CD4-positive, CD25-positive, alpha-beta regulatory T cell (primary cell): Measurements from ENCODE around the gene EWSR1. TPM values are rescaled to one million over a fixed set of nuclear protein-coding genes. Genes with fewer than 3 reads are reported as not detected.

ENCODE experiments used
- ATAC-seq, 2 donors: fragments of 150-1000 bp; cut with Tn5 transposase; one replicate each; pipeline ENCODE4 v1.10.0; 2021; ENCODE audit warnings: low read depth in 2 of 2, moderate number of reproducible peaks in 2 of 2, moderate library complexity in 1 of 2
- DNase-seq, 3 donors: peaks; one replicate each; pipeline versions ENCODE4 v3.0.0 to v3.0.0-alpha.2; 2012 to 2022; ENCODE audit warnings: mixed read lengths in 1 of 3
- H3K27ac ChIP-seq: one replicate; pipeline ENCODE4 v1.7.0; 2013; ENCODE audit warnings: mild to moderate bottlenecking, low read length; ENCODE audit not compliant: insufficient read depth, poor library complexity, severe bottlenecking
- H3K27me3 ChIP-seq: one replicate; pipeline ENCODE4 v1.7.0; 2013; ENCODE audit warnings: low read length; ENCODE audit not compliant: control insufficient read depth, insufficient read depth
- H3K36me3 ChIP-seq: one replicate; pipeline ENCODE4 v1.7.0; 2013; ENCODE audit warnings: mild to moderate bottlenecking, low read length, moderate library complexity; ENCODE audit not compliant: control insufficient read depth, insufficient read depth
- H3K4me1 ChIP-seq: 2 replicates; pipeline ENCODE4 v1.7.0; 2013; ENCODE audit warnings: mild to moderate bottlenecking, low read length; ENCODE audit not compliant: insufficient read depth, control insufficient read depth, poor library complexity, severe bottlenecking
- H3K4me3 ChIP-seq: one replicate; pipeline ENCODE4 v1.7.0; 2013; ENCODE audit warnings: low read depth, mild to moderate bottlenecking, low read length, moderate library complexity
- H3K9me3 ChIP-seq, 2 experiments: 1 replicate in 1 of 2; 2 replicates in 1 of 2; pipeline ENCODE4 v1.7.0; 2013; ENCODE audit warnings: low read length in 2 of 2, mild to moderate bottlenecking in 1 of 2, moderate library complexity in 1 of 2; ENCODE audit not compliant: control insufficient read depth in 2 of 2
- H3K27ac Mint-ChIP-seq, 3 donors: one replicate each; pipeline ENCODE4 v1.8.0; 2020 to 2022; ENCODE audit warnings: mild to moderate bottlenecking in 3 of 3, mixed read lengths in 3 of 3, moderate library complexity in 2 of 3
- H3K27me3 Mint-ChIP-seq: one replicate; pipeline ENCODE4 v1.8.0; 2022; ENCODE audit warnings: mild to moderate bottlenecking, mixed read lengths
- H3K36me3 Mint-ChIP-seq: one replicate; pipeline ENCODE4 v1.8.0; 2020; ENCODE audit warnings: mixed read lengths
- H3K4me1 Mint-ChIP-seq, 4 donors: one replicate each; pipeline ENCODE4 v1.8.0; 2020 to 2022; ENCODE audit warnings: mixed read lengths in 4 of 4, mild to moderate bottlenecking in 1 of 4
- H3K4me3 Mint-ChIP-seq, 4 donors: one replicate each; pipeline ENCODE4 v1.8.0; 2020 to 2022; ENCODE audit warnings: mild to moderate bottlenecking in 4 of 4, mixed read lengths in 4 of 4, moderate library complexity in 3 of 4
- H3K9me3 Mint-ChIP-seq, 7 donors: one replicate each; pipeline ENCODE4 v1.8.0; 2020 to 2022; ENCODE audit warnings: mixed read lengths in 7 of 7, mild to moderate bottlenecking in 3 of 7, moderate library complexity in 2 of 7
- polyA plus RNA-seq, 4 donors: library from polyadenylated mRNA; unstranded; fragments of 300-500 nt; fragmentation: Illumina TruSeq; gene quantifications; one replicate each; pipeline ENCODE4 v1.2.3, GENCODE V29; 2021
- total RNA-seq: library from RNA; stranded (reverse); gene quantifications from one replicate; pipeline ENCODE4 v1.2.3, GENCODE V29; 2022

The EWSR1 gene
- total and polyA plus RNA-seq, 5 donors from 2014 or later = 175 to 338 (median 198) TPM

- peaks cover 12% of the 10 kb centered on the region for H3K27me3 Mint-ChIP-seq
- H3K9me3 ChIP-seq = no peaks in the 10 kb centered on the region
- no peak overlapping the region for H3K4me3 ChIP-seq
- H3K27ac Mint-ChIP-seq = no peak overlapping the region
- H3K36me3 ChIP-seq = no peaks in the 10 kb centered on the region
- no peak overlapping the region for H3K27ac ChIP-seq
- DNase-seq (no peak), ATAC-seq (no peak)
- no peak overlapping the region for H3K4me3 Mint-ChIP-seq
- H3K36me3 Mint-ChIP-seq = no peaks in the 10 kb centered on the region
- H3K4me1 Mint-ChIP-seq = peaks cover 0 to 6% (median 1%) of the 10 kb centered on the region in 4 donors
- H3K9me3 Mint-ChIP-seq = no peaks in the 10 kb centered on the region
- H3K4me1 ChIP-seq = no peaks in the 10 kb centered on the region
- H3K27me3 ChIP-seq = no peaks in the 10 kb centered on the region
Observed at GRCh38 chr22:29255064-29255621, 12.9 kb upstream of the EWSR1 start.

- no peaks in the 10 kb centered on the region for H3K9me3 Mint-ChIP-seq
- no peak for DNase-seq
- H3K4me3 ChIP-seq = no peak overlapping the region
- H3K9me3 ChIP-seq = no peaks in the 10 kb centered on the region
- H3K4me1 ChIP-seq = no peaks in the 10 kb centered on the region
- ATAC-seq = no peak
- H3K27me3 ChIP-seq = no peaks in the 10 kb centered on the region
- H3K27ac ChIP-seq = no peak overlapping the region
- no peaks in the 10 kb centered on the region for H3K36me3 ChIP-seq
- peaks cover 8% of the 10 kb centered on the region for H3K27me3 Mint-ChIP-seq
- H3K4me3 Mint-ChIP-seq = no peak overlapping the region
- peaks cover 0 to 6% (median 1%) of the 10 kb centered on the region in 4 donors for H3K4me1 Mint-ChIP-seq
- no peak overlapping the region for H3K27ac Mint-ChIP-seq
- H3K36me3 Mint-ChIP-seq = no peaks in the 10 kb centered on the region
Observed at GRCh38 chr22:29256606-29257325, 11.3 kb upstream of the EWSR1 start.

DNA sequence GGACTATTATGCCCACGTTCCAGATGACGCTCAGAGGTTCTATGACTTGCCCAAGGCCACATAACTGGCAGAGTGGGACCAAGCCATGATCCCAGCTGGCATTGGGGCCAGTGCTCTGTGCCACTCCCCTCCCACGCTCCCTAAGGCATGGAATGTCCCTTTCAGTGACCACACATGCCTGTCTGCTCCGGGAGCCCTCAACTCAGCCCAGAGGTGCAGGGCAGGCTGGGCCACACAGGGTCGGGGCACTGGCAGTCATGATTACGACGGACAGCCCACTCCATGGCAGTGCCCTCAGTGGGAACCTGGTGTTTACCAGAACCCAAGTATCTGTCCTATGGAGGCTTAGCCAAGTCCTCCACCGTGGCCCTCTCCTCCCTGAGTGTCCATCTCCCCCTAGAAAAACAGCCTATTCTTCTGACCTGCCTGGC lies 10.3 kb upstream of the EWSR1 start:
- Mint-ChIP-seq H3K9me3 (no peaks in the 10 kb centered on the region), H3K4me3 (peak overlapping the region in 1 of 4 donors; percentile 15), H3K36me3 (no peaks in the 10 kb centered on the region), H3K27me3 (no peaks in the 10 kb centered on the region), H3K27ac (no peak overlapping the region), H3K4me1 (peaks cover 0 to 6% (median 1%) of the 10 kb centered on the region in 4 donors)
- no peaks in the 10 kb centered on the region for H3K9me3 ChIP-seq
- no peak overlapping the region for H3K4me3 ChIP-seq
- DNase-seq = no peak
- no peaks in the 10 kb centered on the region for H3K4me1 ChIP-seq
- no peak for ATAC-seq
- no peak overlapping the region for H3K27ac ChIP-seq
- H3K36me3 ChIP-seq = no peaks in the 10 kb centered on the region
- no peaks in the 10 kb centered on the region for H3K27me3 ChIP-seq

- ATAC-seq = no peak
- Mint-ChIP-seq H3K4me1 (peaks cover 0 to 6% (median 1%) of the 10 kb centered on the region in 4 donors), H3K36me3 (no peaks in the 10 kb centered on the region), H3K4me3 (no peak overlapping the region), H3K27ac (peak overlapping the region in 1 of 3 donors; percentile 73), H3K27me3 (no peaks in the 10 kb centered on the region), H3K9me3 (no peaks in the 10 kb centered on the region)
- Histone ChIP-seq H3K36me3 (no peaks in the 10 kb centered on the region), H3K4me1 (no peaks in the 10 kb centered on the region), H3K9me3 (no peaks in the 10 kb centered on the region), H3K27ac (no peak overlapping the region), H3K27me3 (no peaks in the 10 kb centered on the region), H3K4me3 (no peak overlapping the region)
- no peak for DNase-seq
Observed at GRCh38 chr22:29258407-29259252, 9.4 kb upstream of the EWSR1 start.

DNA sequence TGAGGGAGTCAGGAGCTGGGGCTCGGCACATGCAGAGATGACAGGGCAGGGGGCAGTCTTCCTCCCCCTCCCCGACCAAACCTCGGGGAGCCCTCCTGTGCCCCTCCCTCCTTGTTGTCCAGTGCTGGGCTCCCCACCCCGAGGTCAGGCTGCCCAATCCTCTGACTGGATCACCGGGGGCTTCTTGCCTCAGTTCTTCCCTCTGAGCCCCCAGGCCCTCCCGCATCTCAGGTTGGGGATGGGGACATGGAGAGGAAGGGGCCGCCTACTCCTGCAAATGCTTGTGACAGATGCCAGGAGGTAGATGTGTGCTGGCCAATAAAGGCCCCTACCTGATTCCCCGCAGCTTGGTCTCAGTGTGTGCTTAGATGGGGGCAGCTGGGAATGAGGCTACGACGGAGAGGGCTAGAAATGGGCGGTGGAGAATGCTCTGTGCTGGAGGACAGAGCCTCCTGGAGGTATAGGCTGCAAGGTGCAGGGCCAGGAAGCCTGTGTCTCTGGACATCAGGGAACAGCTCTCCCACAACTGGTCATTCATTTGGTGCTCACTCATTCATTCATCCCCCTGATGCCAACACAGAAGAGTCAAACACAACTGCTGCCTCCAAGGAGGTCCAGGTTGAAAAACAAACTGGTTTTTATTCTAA lies 8.7 kb upstream of the EWSR1 start:
- DNase-seq = no peak
- no peaks in the 10 kb centered on the region for H3K9me3 Mint-ChIP-seq
- H3K4me3 Mint-ChIP-seq = no peak overlapping the region
- peaks cover 0 to 6% (median 1%) of the 10 kb centered on the region in 4 donors for H3K4me1 Mint-ChIP-seq
- no peak for ATAC-seq
- H3K36me3 Mint-ChIP-seq = no peaks in the 10 kb centered on the region
- Histone ChIP-seq H3K4me3 (no peak overlapping the region), H3K27me3 (no peaks in the 10 kb centered on the region), H3K36me3 (no peaks in the 10 kb centered on the region), H3K4me1 (no peaks in the 10 kb centered on the region), H3K9me3 (no peaks in the 10 kb centered on the region), H3K27ac (no peak overlapping the region)
- no peak overlapping the region for H3K27ac Mint-ChIP-seq
- H3K27me3 Mint-ChIP-seq = no peaks in the 10 kb centered on the region

DNA sequence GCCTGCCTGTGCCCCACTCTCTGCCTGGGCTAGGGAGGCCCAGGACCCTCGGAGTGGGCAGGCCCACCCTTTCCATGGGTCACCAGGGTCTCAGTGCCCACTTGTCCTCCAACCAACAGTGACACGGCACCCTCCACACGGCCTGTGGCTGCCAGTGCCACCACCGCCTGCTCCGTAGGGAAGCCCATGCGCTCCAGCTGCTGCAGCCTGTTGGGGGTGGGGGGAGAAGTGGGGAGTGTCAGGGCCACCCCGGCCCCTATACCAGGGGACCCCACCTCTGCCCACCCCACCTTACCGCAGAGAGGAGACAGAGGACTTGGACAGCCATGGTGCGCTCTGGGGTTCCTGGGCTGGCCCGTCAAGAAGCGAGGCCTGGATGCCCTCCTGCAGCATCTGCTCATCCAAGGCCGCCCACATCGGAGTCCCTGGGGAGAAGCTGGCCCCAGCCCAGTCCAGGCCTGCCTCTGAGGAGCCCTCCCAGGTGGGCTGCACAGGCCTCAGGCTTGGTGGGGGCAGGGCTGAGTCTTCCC lies 8.0 kb upstream of the EWSR1 start:
- Mint-ChIP-seq H3K36me3 (no peaks in the 10 kb centered on the region), H3K4me3 (no peak overlapping the region), H3K27me3 (no peaks in the 10 kb centered on the region), H3K9me3 (no peaks in the 10 kb centered on the region), H3K4me1 (peaks cover 0 to 6% (median 1%) of the 10 kb centered on the region in 4 donors), H3K27ac (no peak overlapping the region)
- Histone ChIP-seq H3K27me3 (no peaks in the 10 kb centered on the region), H3K4me3 (no peak overlapping the region), H3K4me1 (no peaks in the 10 kb centered on the region), H3K9me3 (no peaks in the 10 kb centered on the region), H3K27ac (no peak overlapping the region), H3K36me3 (no peaks in the 10 kb centered on the region)
- DNase-seq (no peak), ATAC-seq (no peak)

- ATAC-seq = no peak
- Histone ChIP-seq H3K4me1 (peaks cover under 1% of the 10 kb centered on the region), H3K27me3 (no peaks in the 10 kb centered on the region), H3K27ac (no peak overlapping the region), H3K36me3 (no peaks in the 10 kb centered on the region), H3K9me3 (no peaks in the 10 kb centered on the region), H3K4me3 (no peak overlapping the region)
- peak overlapping the region in 1 of 3 donors; percentile 73 for H3K27ac Mint-ChIP-seq
- no peak for DNase-seq
- no peaks in the 10 kb centered on the region for H3K9me3 Mint-ChIP-seq
- no peaks in the 10 kb centered on the region for H3K27me3 Mint-ChIP-seq
- H3K36me3 Mint-ChIP-seq = no peaks in the 10 kb centered on the region
- H3K4me3 Mint-ChIP-seq = no peak overlapping the region
- H3K4me1 Mint-ChIP-seq = peaks cover 0 to 6% (median 1%) of the 10 kb centered on the region in 4 donors
Observed at GRCh38 chr22:29260601-29261315, 7.3 kb upstream of the EWSR1 start.
